HG02623 (cell line): ENCODE measurements around the gene PCGF5.
"Not testable (repeated sequence)": the region's sequence is repeated elsewhere in the genome, so short reads cannot be mapped to it uniquely, and the experiment has no call there.

Source experiments
- ATAC-seq: cut with Tn5 transposase; IDR thresholded peaks from one replicate; pipeline ENCODE4 v1.9.1; 2021; ENCODE audit warnings: moderate library complexity; ENCODE audit not compliant: unreplicated experiment

The PCGF5 gene

GRCh38 chr10:91208642-91209041 lies 11.8 kb upstream of the PCGF5 start:
- ATAC-seq: no peak

GRCh38 chr10:91210014-91210413 lies 10.4 kb upstream of the PCGF5 start:
- ATAC-seq: no peak

GRCh38 chr10:91210435-91210834 lies 10.0 kb upstream of the PCGF5 start:
- ATAC-seq: peak; percentile 78

- ATAC-seq: no peak
These were observed 8.8 kb upstream of the PCGF5 start for GRCh38 chr10:91211675-91212074.

GRCh38 chr10:91214911-91215310 lies 5.6 kb upstream of the PCGF5 start:
- no peak for ATAC-seq

GRCh38 chr10:91215384-91215783 lies 5.1 kb upstream of the PCGF5 start:
- ATAC-seq: no peak

- no peak for ATAC-seq
These were observed 881 bp upstream of the PCGF5 start for GRCh38 chr10:91219371-91220193.

GRCh38 chr10:91220954-91221675 lies 652 bp downstream of the PCGF5 start:
- ATAC-seq: peak; percentile 22

- ATAC-seq: no peak
These were observed 5.6 kb downstream of the PCGF5 start for GRCh38 chr10:91226093-91226492.

GRCh38 chr10:91227576-91227975 lies 7.1 kb downstream of the PCGF5 start:
- no peak for ATAC-seq

- no peak for ATAC-seq
These were observed 9.2 kb downstream of the PCGF5 start for GRCh38 chr10:91229683-91230082.

- no peak for ATAC-seq
These were observed 17.7 kb downstream of the PCGF5 start for GRCh38 chr10:91238191-91238590.

GRCh38 chr10:91239789-91240188 lies 19.3 kb downstream of the PCGF5 start:
- ATAC-seq: no peak

GRCh38 chr10:91242940-91243339 lies 22.5 kb downstream of the PCGF5 start:
- ATAC-seq: no peak

GRCh38 chr10:91247360-91248111 lies 27.1 kb downstream of the PCGF5 start:
- no peak for ATAC-seq

- no peak for ATAC-seq
These were observed 29.2 kb downstream of the PCGF5 start for GRCh38 chr10:91249700-91250099.

- no peak for ATAC-seq
These were observed 29.9 kb downstream of the PCGF5 start for GRCh38 chr10:91250341-91250740.

- ATAC-seq: no peak
These were observed 31.1 kb downstream of the PCGF5 start for GRCh38 chr10:91251430-91252056.

- no peak for ATAC-seq
These were observed 32.8 kb downstream of the PCGF5 start for GRCh38 chr10:91253300-91253699.

GRCh38 chr10:91257310-91257709 lies 36.8 kb downstream of the PCGF5 start:
- no peak for ATAC-seq

- ATAC-seq: not testable (repeated sequence)
These were observed 40.0 kb downstream of the PCGF5 start for GRCh38 chr10:91260417-91260816.
